GM13976 (cell line): Measurements from ENCODE around the gene PHYKPL.

ENCODE experiments used
- DNase-seq: peaks from one replicate; pipeline ENCODE4 v3.0.0; 2012; ENCODE audit warnings: low spot score
- CTCF ChIP-seq: IDR thresholded peaks from 2 replicates; pipeline ENCODE4 v1.5.1; 2012; ENCODE audit warnings: borderline replicate concordance, mild to moderate bottlenecking; ENCODE audit not compliant: insufficient read depth; ENCODE audit errors: extremely low read depth, missing control alignments, control extremely low read depth
- in situ Hi-C: fragments of 300-500 bp; cut with MboI; formaldehyde crosslinking; loops from one replicate; pipeline ENCODE4 v1.12.0; 2022; ENCODE audit warnings: low sequenced_read_pairs, mixed read lengths, inconsistent platforms; ENCODE audit not compliant: unreplicated experiment

The PHYKPL gene

GRCh38 chr5:178191661-178192060 is 40.9 kb downstream of the PHYKPL start:
- TF ChIP-seq CTCF: no peak
- no peak for DNase-seq
- in situ Hi-C loops: no loop called here

DNA sequence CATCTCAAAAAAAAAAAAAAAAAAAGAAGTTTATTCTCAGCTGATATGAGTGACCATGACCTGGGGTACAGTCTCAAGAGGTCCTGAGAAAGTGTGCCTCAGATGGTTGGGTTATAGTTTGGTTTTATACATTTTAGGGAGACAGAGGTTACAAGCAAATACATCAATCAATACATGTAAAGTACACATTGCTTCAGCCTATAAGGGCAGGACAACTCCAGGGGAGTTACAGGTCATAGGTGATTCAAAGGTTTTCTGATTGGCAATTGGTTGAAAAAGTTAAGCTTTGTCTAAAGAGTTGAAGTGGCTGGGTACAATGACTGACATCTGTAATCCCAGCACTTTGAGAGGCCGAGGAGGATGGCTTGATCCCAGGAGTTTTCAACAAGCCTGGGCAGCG is 43.2 kb downstream of the PHYKPL start:
- TF ChIP-seq CTCF: no peak
- in situ Hi-C loops: no loop called here
- DNase-seq: no peak

DNA sequence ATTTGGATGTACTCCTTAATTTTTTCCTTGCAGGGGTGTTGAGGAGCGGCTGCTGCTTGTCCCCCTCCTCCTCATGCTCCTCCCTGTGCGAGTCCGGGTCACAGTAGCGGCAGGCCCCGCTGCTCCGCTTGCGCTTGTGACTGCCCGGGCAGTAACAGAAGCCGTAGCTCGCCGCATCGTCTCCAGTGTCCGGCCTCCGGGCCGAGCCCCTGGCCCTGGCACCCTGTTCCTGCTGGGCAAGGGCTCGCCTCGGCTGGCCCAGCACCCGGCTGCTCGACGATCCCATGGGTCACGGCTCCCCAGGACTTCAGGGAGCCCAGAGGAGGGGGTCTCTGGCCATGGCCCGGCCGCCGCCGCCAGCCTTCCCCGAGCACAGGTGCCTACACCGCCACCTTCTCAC is 45.6 kb downstream of the PHYKPL start, which contains the start of gene GMCL2:
GMCL2 (minus strand) TSS at position 358 of the 400 bp plus-strand sequence; CDS start at position 286, 72 bp downstream.
- no peak for TF ChIP-seq CTCF
- in situ Hi-C loops: no loop called here

DNA sequence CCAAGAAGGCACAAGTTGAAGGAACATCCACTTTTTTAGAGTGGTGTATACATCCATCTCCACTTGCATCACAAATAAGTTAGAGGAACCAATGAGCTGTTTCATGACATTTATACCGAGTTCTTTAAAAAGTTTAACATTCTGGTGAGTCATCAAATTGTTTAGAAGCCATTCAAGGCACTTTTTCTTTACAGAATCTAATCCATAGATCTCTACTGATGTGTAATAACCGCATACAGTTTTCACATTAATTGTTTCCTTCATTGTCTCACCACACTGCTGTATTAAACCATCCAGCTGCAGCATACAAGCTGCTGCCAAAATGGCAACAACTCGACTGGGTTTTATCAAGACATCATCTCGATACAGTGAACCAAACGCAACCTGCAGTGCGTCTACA is 46.2 kb downstream of the PHYKPL start:
- TF ChIP-seq CTCF: no peak
- no peak for DNase-seq
- in situ Hi-C loops: no loop called here

More for the DNA sequence above, 45.6 kb downstream of the PHYKPL start, which contains the start of gene GMCL2:
- DNase-seq: no peak

DNA sequence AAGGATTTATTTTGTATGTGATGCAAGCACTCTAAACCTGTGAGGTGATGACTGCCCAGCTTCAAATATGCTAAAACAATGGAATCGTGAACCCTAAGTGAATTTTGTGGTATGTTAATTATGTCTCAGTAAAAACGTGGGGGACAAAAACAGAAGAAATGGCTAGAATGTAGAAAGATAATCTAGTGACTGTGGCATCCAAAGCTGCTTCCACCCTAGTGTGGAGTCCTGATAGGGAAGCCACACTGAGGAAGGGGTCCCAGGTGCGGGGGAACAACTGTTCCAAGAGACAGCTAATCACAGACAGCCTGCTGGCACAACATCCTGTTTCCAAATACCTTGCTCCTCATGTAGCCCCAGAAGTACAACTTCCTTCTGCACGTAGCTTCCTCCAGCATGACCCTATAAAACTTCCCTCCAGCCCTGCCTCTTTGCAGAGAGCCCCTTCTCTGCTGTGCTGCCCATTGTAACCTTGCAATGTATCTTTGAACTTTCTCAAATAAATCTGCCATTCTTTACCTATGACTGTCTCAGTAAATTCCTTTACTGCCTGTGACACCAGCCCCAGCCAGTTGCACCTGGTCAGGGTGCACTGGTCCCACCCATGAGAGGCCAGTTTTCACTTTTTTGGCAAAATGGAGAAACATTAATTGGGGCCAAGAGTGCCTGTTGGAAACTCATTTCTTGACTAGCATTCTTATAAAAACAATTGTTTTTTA is 50.3 kb downstream of the PHYKPL start:
- DNase-seq: no peak
- in situ Hi-C loops: no loop called here
- TF ChIP-seq CTCF: no peak

DNA sequence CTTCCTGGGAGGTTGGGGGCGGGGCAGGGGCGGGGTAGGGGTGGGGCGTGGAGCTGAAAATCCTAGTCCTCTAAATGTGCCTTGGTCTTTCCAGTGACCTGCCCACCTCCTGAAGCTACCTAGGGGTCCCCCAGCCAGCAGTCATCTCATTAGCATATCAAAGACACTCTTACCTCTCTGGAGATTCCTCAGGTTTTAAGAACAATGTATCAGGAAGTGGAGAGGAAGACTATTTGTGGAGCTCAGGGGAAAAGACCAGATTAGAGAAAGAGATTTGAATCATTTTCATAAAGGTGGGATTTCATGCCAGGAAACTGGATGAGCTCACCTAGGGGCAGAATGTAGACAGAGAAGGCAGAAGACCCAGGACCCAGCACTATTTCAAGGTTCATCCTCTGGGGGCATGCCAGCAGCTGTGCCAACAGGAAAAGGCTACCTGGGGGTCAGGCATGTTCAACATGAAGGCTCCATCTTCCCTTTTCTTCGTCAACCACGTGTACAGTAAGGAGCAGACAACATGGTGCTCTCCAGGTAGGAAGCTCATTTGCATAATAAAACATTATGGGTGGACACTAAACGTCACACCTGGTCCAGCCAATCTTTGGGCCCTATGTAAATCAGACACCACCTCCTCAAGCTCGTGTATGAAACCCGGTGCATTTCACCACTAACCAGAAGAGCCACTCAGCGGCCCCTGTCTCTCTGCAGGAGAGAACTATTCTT is 52.3 kb downstream of the PHYKPL start:
- in situ Hi-C loops: no loop called here
- TF ChIP-seq CTCF: no peak

More for the DNA sequence above, 52.3 kb downstream of the PHYKPL start:
- no peak for DNase-seq
